ENCODE data around the gene BPIFB2.

Gene BPIFB2

GRCh38 chr20:33002087-33002808 lies 5.3 kb upstream of the BPIFB2 start:
- no peak overlapping the region for H3K4me3 Mint-ChIP-seq
- no peaks in the 10 kb centered on the region for H3K36me3 Mint-ChIP-seq (ENCODE audit: low read depth)
- peaks cover 8% of the 10 kb centered on the region for H3K9me3 Mint-ChIP-seq
- no peaks in the 10 kb centered on the region for H3K27me3 Mint-ChIP-seq
- no peak overlapping the region for H3K27ac Mint-ChIP-seq
- intact Hi-C loops (cut with micrococcal nuclease): no loop called here
- H3K4me1 Mint-ChIP-seq (ENCODE audit: low read depth): peaks cover 8% of the 10 kb centered on the region

GRCh38 chr20:33004141-33004751 lies 3.3 kb upstream of the BPIFB2 start, which contains the start of gene SUN5:
TSS of gene SUN5 (minus strand) at chr20:33004433. CDS start at chr20:33004340, 93 bp downstream.
- Mint-ChIP-seq H3K4me1 (ENCODE audit: low read depth) (peaks cover 8% of the 10 kb centered on the region), H3K27me3 (no peaks in the 10 kb centered on the region), H3K9me3 (peaks cover 8% of the 10 kb centered on the region), H3K36me3 (ENCODE audit: low read depth) (no peaks in the 10 kb centered on the region), H3K4me3 (no peak within 1 kb of the TSS), H3K27ac (no peak within 1 kb of the TSS)
- intact Hi-C loops (cut with micrococcal nuclease): no loop called here

GRCh38 chr20:33005132-33005566 lies 2.4 kb upstream of the BPIFB2 start:
- intact Hi-C loops (cut with micrococcal nuclease): loop anchor here (1.0 kb wide), 1 partner anchor 103 kb away; no protein-coding TSS in a partner anchor
- H3K4me1 Mint-ChIP-seq (ENCODE audit: low read depth): peaks cover 2% of the 10 kb centered on the region
- H3K4me3 Mint-ChIP-seq: no peak overlapping the region
- peaks cover 8% of the 10 kb centered on the region for H3K9me3 Mint-ChIP-seq
- H3K27ac Mint-ChIP-seq: no peak overlapping the region
- H3K27me3 Mint-ChIP-seq: no peaks in the 10 kb centered on the region
- H3K36me3 Mint-ChIP-seq (ENCODE audit: low read depth): no peaks in the 10 kb centered on the region

- H3K36me3 Mint-ChIP-seq (ENCODE audit: low read depth): no peaks in the 10 kb centered on the region
- no peaks in the 10 kb centered on the region for H3K4me1 Mint-ChIP-seq (ENCODE audit: low read depth)
- peaks cover 8% of the 10 kb centered on the region for H3K9me3 Mint-ChIP-seq
- H3K27ac Mint-ChIP-seq: no peak overlapping the region
- H3K27me3 Mint-ChIP-seq: no peaks in the 10 kb centered on the region
- intact Hi-C loops (cut with micrococcal nuclease): loop anchor here (1.0 kb wide), 1 partner anchor 104 kb away; no protein-coding TSS in a partner anchor
- H3K4me3 Mint-ChIP-seq: no peak overlapping the region
These were observed 1.4 kb upstream of the BPIFB2 start for GRCh38 chr20:33005908-33006775.

GRCh38 chr20:33006776-33007375 lies 628 bp upstream of the BPIFB2 start:
- no peak overlapping the region for H3K4me3 Mint-ChIP-seq
- intact Hi-C loops (cut with micrococcal nuclease): no loop called here
- H3K36me3 Mint-ChIP-seq (ENCODE audit: low read depth): no peaks in the 10 kb centered on the region
- peaks cover 8% of the 10 kb centered on the region for H3K9me3 Mint-ChIP-seq
- H3K4me1 Mint-ChIP-seq (ENCODE audit: low read depth): no peaks in the 10 kb centered on the region
- no peak overlapping the region for H3K27ac Mint-ChIP-seq
- H3K27me3 Mint-ChIP-seq: no peaks in the 10 kb centered on the region

- Mint-ChIP-seq H3K4me3 (no peak overlapping the region), H3K36me3 (ENCODE audit: low read depth) (no peaks in the 10 kb centered on the region), H3K9me3 (peaks cover 8% of the 10 kb centered on the region), H3K4me1 (ENCODE audit: low read depth) (no peaks in the 10 kb centered on the region), H3K27me3 (no peaks in the 10 kb centered on the region), H3K27ac (no peak overlapping the region)
- intact Hi-C loops (cut with micrococcal nuclease): no loop called here
These were observed 1.1 kb downstream of the BPIFB2 start for GRCh38 chr20:33008336-33009213.

GRCh38 chr20:33009214-33010132 lies 2.0 kb downstream of the BPIFB2 start:
- Mint-ChIP-seq H3K36me3 (ENCODE audit: low read depth) (no peaks in the 10 kb centered on the region), H3K4me3 (no peak overlapping the region), H3K4me1 (ENCODE audit: low read depth) (no peaks in the 10 kb centered on the region), H3K27ac (no peak overlapping the region), H3K9me3 (peaks cover 8% of the 10 kb centered on the region), H3K27me3 (no peaks in the 10 kb centered on the region)
- intact Hi-C loops (cut with micrococcal nuclease): no loop called here

DNA sequence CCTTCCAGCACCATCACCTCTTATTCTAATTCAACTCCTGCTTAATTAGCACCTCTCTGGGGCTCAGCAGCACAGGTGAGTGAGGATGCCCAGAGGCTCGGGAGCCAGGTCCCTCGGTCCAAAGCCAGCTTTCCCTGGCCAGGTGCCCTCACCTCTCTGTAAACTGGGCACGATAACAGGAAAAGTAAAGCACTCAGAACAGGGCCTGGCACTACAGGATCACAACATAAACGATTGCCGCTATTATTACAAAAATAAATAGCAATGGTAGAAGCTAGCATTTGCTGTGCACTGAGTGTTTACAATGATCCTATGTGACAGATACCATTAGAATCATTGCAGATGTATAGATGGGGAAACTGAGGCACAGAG lies 2.6 kb downstream of the BPIFB2 start:
- intact Hi-C loops (cut with micrococcal nuclease): no loop called here
- Mint-ChIP-seq H3K9me3 (peaks cover 5% of the 10 kb centered on the region), H3K27ac (no peak overlapping the region), H3K27me3 (no peaks in the 10 kb centered on the region), H3K4me3 (no peak overlapping the region), H3K36me3 (ENCODE audit: low read depth) (no peaks in the 10 kb centered on the region), H3K4me1 (ENCODE audit: low read depth) (no peaks in the 10 kb centered on the region)

GRCh38 chr20:33010674-33011449 lies 3.4 kb downstream of the BPIFB2 start:
- Mint-ChIP-seq H3K4me3 (no peak overlapping the region), H3K27me3 (peaks cover 2% of the 10 kb centered on the region), H3K27ac (no peak overlapping the region), H3K4me1 (ENCODE audit: low read depth) (no peaks in the 10 kb centered on the region), H3K36me3 (ENCODE audit: low read depth) (no peaks in the 10 kb centered on the region), H3K9me3 (no peaks in the 10 kb centered on the region)
- intact Hi-C loops (cut with micrococcal nuclease): no loop called here

GRCh38 chr20:33012327-33013189 lies 5.1 kb downstream of the BPIFB2 start:
- intact Hi-C loops (cut with micrococcal nuclease): no loop called here
- Mint-ChIP-seq H3K4me3 (no peak overlapping the region), H3K4me1 (ENCODE audit: low read depth) (no peaks in the 10 kb centered on the region), H3K9me3 (no peaks in the 10 kb centered on the region), H3K27ac (no peak overlapping the region), H3K27me3 (peaks cover 2% of the 10 kb centered on the region), H3K36me3 (ENCODE audit: low read depth) (no peaks in the 10 kb centered on the region)

DNA sequence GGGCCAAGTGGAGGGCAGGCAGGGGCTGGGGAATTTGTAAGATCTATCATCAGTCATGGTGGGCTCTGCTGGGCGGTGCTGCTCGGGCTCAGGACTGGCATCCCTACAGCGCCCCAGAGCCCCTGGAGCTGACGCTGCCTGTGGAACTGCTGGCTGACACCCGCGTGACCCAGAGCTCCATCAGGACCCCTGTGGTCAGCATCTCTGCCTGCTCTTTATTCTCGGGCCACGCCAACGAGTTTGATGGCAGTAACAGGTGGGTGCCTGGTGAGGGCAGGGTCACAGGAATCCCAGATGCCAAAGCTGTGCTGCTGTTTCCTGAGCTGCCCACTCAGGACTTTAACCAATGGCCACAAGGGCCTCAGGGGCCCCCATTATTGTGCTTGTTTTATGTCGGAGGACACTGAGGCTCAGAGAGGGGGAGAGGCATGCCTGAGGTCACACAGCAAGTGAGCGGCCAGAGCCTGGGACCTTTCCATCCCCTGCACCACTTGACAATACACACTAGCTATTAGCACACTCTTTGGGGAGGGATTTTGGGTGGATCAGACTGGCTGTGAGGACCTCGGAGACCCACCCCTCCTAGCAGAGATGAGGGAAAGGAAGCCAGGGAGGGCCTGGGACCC lies 6.3 kb downstream of the BPIFB2 start:
- H3K27me3 Mint-ChIP-seq: peaks cover 2% of the 10 kb centered on the region
- intact Hi-C loops (cut with micrococcal nuclease): no loop called here
- H3K4me3 Mint-ChIP-seq: no peak overlapping the region
- H3K9me3 Mint-ChIP-seq: no peaks in the 10 kb centered on the region
- no peaks in the 10 kb centered on the region for H3K4me1 Mint-ChIP-seq (ENCODE audit: low read depth)
- H3K36me3 Mint-ChIP-seq (ENCODE audit: low read depth): no peaks in the 10 kb centered on the region
- H3K27ac Mint-ChIP-seq: no peak overlapping the region
